Measurements from ENCODE around the gene TRAF3.

Gene TRAF3

GRCh38 chr14:102897299-102898027 lies 120.2 kb downstream of the TRAF3 start:
- no peak for DNase-seq

- DNase-seq = no peak
Observed at GRCh38 chr14:102898298-102898697, 121.0 kb downstream of the TRAF3 start.

GRCh38 chr14:102898776-102899515 lies 121.7 kb downstream of the TRAF3 start:
- no peak for DNase-seq

GRCh38 chr14:102899516-102899900 lies 122.3 kb downstream of the TRAF3 start:
- DNase-seq = no peak

GRCh38 chr14:102900631-102901571 lies 123.7 kb downstream of the TRAF3 start:
- DNase-seq = no peak

GRCh38 chr14:102901633-102902032 lies 124.4 kb downstream of the TRAF3 start:
- no peak for DNase-seq

GRCh38 chr14:102902086-102902485 lies 124.8 kb downstream of the TRAF3 start:
- no peak for DNase-seq

GRCh38 chr14:102902523-102903247 lies 125.4 kb downstream of the TRAF3 start:
- no peak for DNase-seq

GRCh38 chr14:102903248-102903888 lies 126.1 kb downstream of the TRAF3 start:
- DNase-seq = no peak

GRCh38 chr14:102903889-102904512 lies 126.8 kb downstream of the TRAF3 start:
- no peak for DNase-seq

GRCh38 chr14:102905116-102906108 lies 128.2 kb downstream of the TRAF3 start:
- no peak for DNase-seq

- DNase-seq = no peak
Observed at GRCh38 chr14:102906616-102907302, 129.5 kb downstream of the TRAF3 start.

- no peak for DNase-seq
Observed at GRCh38 chr14:102907303-102907844, 130.1 kb downstream of the TRAF3 start.

GRCh38 chr14:102907980-102908730 lies 130.9 kb downstream of the TRAF3 start:
- no peak for DNase-seq

- DNase-seq = no peak
Observed at GRCh38 chr14:102908766-102909455, 131.7 kb downstream of the TRAF3 start.

GRCh38 chr14:102909462-102909861 lies 132.2 kb downstream of the TRAF3 start:
- no peak for DNase-seq

GRCh38 chr14:102909911-102910310 lies 132.7 kb downstream of the TRAF3 start:
- no peak for DNase-seq

GRCh38 chr14:102910442-102910841 lies 133.2 kb downstream of the TRAF3 start:
- DNase-seq = no peak
